B cell (primary cell): Measurements from ENCODE around the gene TMEM45B. TPM values are rescaled to one million over a fixed set of nuclear protein-coding genes. Genes with fewer than 3 reads are reported as not detected.
"Not testable (repeated sequence)": the region's sequence is repeated elsewhere in the genome, so short reads cannot be mapped to it uniquely, and the experiment has no call there.

ENCODE experiments used
- ATAC-seq: fragments of 200-7000 bp; cut with Tn5 transposase; one replicate; pipeline ENCODE4 v1.10.0; 2021; ENCODE audit warnings: low read depth, mild to moderate bottlenecking, moderate number of reproducible peaks, moderate library complexity
- CTCF ChIA-PET: fragments of 350-600 bp; sonication (Branson Sonifier 250); formaldehyde crosslinking; loops from one replicate; lab custom pipeline; 2021; ENCODE audit warnings: antibody characterized with exemption, inconsistent platforms; lab: Charles Lee
- POLR2A ChIA-PET: fragments of 350-600 bp; sonication (Branson Sonifier 250); formaldehyde crosslinking; loops from one replicate; lab custom pipeline; 2021; ENCODE audit warnings: antibody characterized with exemption; lab: Charles Lee
- DNase-seq: peaks from one replicate; pipeline ENCODE4 v3.0.0; 2013
- H2AFZ ChIP-seq: 2 replicates; pipeline ENCODE4 v1.6.1; 2012; ENCODE audit warnings: mild to moderate bottlenecking, low read depth, low read length; ENCODE audit not compliant: insufficient read depth, poor library complexity, severe bottlenecking
- H3K27ac ChIP-seq, 2 donors: 1 replicate in 1 of 2; 2 replicates in 1 of 2; pipeline ENCODE4 v1.5.1; 2012 to 2013; ENCODE audit warnings: low read length in 2 of 2, mild to moderate bottlenecking in 2 of 2, moderate library complexity in 1 of 2
- H3K27me3 ChIP-seq, 4 experiments: fragments of 200-600 bp in 1 of 4; sonication (generic) in 1 of 4; replicated peaks in 1 of 4; 1 replicate in 2 of 4; 2 replicates in 2 of 4; pipeline versions ENCODE4 v1.6.1 to v1.7.0; 2013 to 2016; ENCODE audit warnings: low read length in 3 of 4, mild to moderate bottlenecking in 2 of 4, mixed read lengths in 1 of 4, moderate library complexity in 1 of 4; ENCODE audit not compliant: insufficient read depth in 4 of 4, control insufficient read depth in 3 of 4; ENCODE audit errors: control extremely low read depth in 1 of 4
- H3K36me3 ChIP-seq, 2 experiments: replicated peaks in 1 of 2; 1 replicate in 1 of 2; 2 replicates in 1 of 2; pipeline versions ENCODE4 v1.6.1 to v1.7.1; 2013; ENCODE audit warnings: low read length in 1 of 2; ENCODE audit not compliant: insufficient read depth in 2 of 2, control insufficient read depth in 1 of 2; ENCODE audit errors: control extremely low read depth in 1 of 2, extremely low read depth in 1 of 2
- H3K4me1 ChIP-seq, 2 donors: fragments of 200-600 bp in 1 of 2; sonication (generic) in 1 of 2; 1 replicate in 1 of 2; 2 replicates in 1 of 2; pipeline versions ENCODE4 v1.5.1 to v1.6.1; 2013 to 2017; ENCODE audit warnings: low read length in 2 of 2; ENCODE audit not compliant: control insufficient read depth in 2 of 2, insufficient read depth in 2 of 2
- H3K4me2 ChIP-seq: replicated peaks from 2 replicates; pipeline ENCODE3; 2012; ENCODE audit warnings: mild to moderate bottlenecking, low read depth, low read length; ENCODE audit not compliant: poor library complexity, severe bottlenecking
- H3K4me3 ChIP-seq, 5 experiments: fragments of 200-600 bp in 1 of 5; sonication (generic) in 1 of 5; 1 replicate in 3 of 5; 2 replicates in 2 of 5; pipeline versions ENCODE4 v1.5.1 to v1.7.0; 2011 to 2016; ENCODE audit warnings: low read length in 4 of 5, mild to moderate bottlenecking in 4 of 5, low read depth in 2 of 5, control low read depth in 1 of 5, moderate library complexity in 1 of 5; ENCODE audit not compliant: insufficient read depth in 1 of 5; ENCODE audit errors: control extremely low read depth in 1 of 5, extremely low read depth in 1 of 5
- H3K79me2 ChIP-seq: fragments of 200-600 bp; sonication (generic); one replicate; pipeline ENCODE4 v1.6.0; 2016; ENCODE audit warnings: low read length; ENCODE audit not compliant: control insufficient read depth, insufficient read depth
- H3K9ac ChIP-seq: fragments of 200-600 bp; sonication (generic); 2 replicates; pipeline ENCODE4 v1.6.1; 2017; ENCODE audit warnings: mild to moderate bottlenecking, low read length, moderate library complexity
- H3K9me3 ChIP-seq, 3 donors: one replicate each; pipeline versions ENCODE4 v1.6.1 to v1.7.1; 2013; ENCODE audit warnings: low read length in 2 of 3; ENCODE audit not compliant: control insufficient read depth in 2 of 3, insufficient read depth in 1 of 3; ENCODE audit errors: control extremely low read depth in 1 of 3
- H4K20me1 ChIP-seq: 2 replicates; pipeline ENCODE4 v1.6.0; 2012; ENCODE audit warnings: mild to moderate bottlenecking, low read length; ENCODE audit not compliant: insufficient read depth, control insufficient read depth, poor library complexity, severe bottlenecking
- H3K27ac Mint-ChIP-seq: one replicate; pipeline ENCODE4 v1.8.0; 2021; ENCODE audit warnings: mixed read lengths
- H3K27me3 Mint-ChIP-seq: one replicate; pipeline ENCODE4 v1.8.0; 2021; ENCODE audit warnings: mixed read lengths
- H3K4me1 Mint-ChIP-seq: one replicate; pipeline ENCODE4 v1.8.0; 2021; ENCODE audit warnings: mixed read lengths
- H3K4me3 Mint-ChIP-seq: one replicate; pipeline ENCODE4 v1.8.0; 2021; ENCODE audit warnings: mixed read lengths
- H3K9me3 Mint-ChIP-seq: one replicate; pipeline ENCODE4 v1.8.0; 2022; ENCODE audit warnings: mixed read lengths; ENCODE audit not compliant: insufficient read depth
- EZH2 ChIP-seq: IDR thresholded peaks from 2 replicates; pipeline ENCODE4 v1.6.1; 2012; ENCODE audit warnings: borderline replicate concordance, low read depth, mild to moderate bottlenecking, moderate library complexity, low read length; ENCODE audit not compliant: insufficient read depth, poor library complexity, severe bottlenecking
- WGBS: methylation state at CpG from one replicate; pipeline ENCODE4 v1.1.5; 2013; ENCODE audit warnings: missing lambda C conversion rate; ENCODE audit not compliant: insufficient coverage; 5-methylcytosine and 5-hydroxymethylcytosine counted together
- intact Hi-C: fragments of 100-400 bp; cut with micrococcal nuclease; formaldehyde crosslinking; loops from one replicate; pipeline ENCODE4 v1.10.0; 2022
- polyA plus RNA-seq: library from polyadenylated mRNA; depleted of rRNA; stranded (reverse); fragments of >200 nt; gene quantifications from 2 replicates; pipeline ENCODE4 v1.2.3, GENCODE V29; 2012
- total RNA-seq, 2 donors: library from RNA; stranded (reverse); fragments of 120-200 nt in 1 of 2; gene quantifications; 1 replicate in 1 of 2; 2 replicates in 1 of 2; pipeline versions ENCODE4 v1.2.3 to v1.2.4, GENCODE V29; 2013 to 2022
- TF ChIP-seq, protein P1 (sequence below): fragments of 200-600 bp; IDR thresholded peaks from one replicate; pipeline ENCODE4 v1.8.0; 2022; ENCODE audit warnings: antibody characterized with exemption, mild to moderate bottlenecking

The TMEM45B gene
- total and polyA plus RNA-seq, 2 donors (not counting 1 experiment from before 2014, with no cell fraction given) = not detected

DNA sequence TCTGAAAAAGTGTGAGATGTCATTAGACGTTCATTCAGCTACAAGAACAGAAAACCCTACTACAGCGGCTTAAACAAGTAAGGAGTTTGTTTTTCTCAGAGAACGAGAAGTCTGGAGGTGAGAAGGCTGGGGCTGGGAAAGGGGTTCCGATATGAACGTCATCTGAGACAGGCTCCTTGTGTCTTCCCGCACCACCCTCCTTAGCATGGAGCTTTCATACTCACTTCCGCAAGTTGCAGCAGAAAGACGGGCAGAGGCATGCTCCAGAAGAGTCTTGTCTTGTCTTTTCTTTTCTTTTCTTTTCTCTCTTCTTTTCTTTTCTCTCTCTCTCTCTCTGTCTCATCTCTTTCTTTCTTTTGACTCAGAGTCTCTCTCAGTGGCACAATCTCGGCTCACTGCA lies 3.6 kb downstream of the TMEM45B start:
- TF ChIP-seq, protein P1, sequence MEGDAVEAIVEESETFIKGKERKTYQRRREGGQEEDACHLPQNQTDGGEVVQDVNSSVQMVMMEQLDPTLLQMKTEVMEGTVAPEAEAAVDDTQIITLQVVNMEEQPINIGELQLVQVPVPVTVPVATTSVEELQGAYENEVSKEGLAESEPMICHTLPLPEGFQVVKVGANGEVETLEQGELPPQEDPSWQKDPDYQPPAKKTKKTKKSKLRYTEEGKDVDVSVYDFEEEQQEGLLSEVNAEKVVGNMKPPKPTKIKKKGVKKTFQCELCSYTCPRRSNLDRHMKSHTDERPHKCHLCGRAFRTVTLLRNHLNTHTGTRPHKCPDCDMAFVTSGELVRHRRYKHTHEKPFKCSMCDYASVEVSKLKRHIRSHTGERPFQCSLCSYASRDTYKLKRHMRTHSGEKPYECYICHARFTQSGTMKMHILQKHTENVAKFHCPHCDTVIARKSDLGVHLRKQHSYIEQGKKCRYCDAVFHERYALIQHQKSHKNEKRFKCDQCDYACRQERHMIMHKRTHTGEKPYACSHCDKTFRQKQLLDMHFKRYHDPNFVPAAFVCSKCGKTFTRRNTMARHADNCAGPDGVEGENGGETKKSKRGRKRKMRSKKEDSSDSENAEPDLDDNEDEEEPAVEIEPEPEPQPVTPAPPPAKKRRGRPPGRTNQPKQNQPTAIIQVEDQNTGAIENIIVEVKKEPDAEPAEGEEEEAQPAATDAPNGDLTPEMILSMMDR = no peak
- TF ChIP-seq EZH2 = no peak
- ChIA-PET POLR2A (no interaction called here), CTCF (no interaction called here)
- H3K27me3 Mint-ChIP-seq = peaks cover 49% of the 10 kb centered on the region
- Histone ChIP-seq H3K9ac (no peak overlapping the region), H3K4me1 (no peaks in the 10 kb centered on the region), H4K20me1 (no peaks in the 10 kb centered on the region), H3K27ac (no peak overlapping the region), H3K4me3 (no peak overlapping the region), H3K79me2 (no peaks in the 10 kb centered on the region), H3K27me3 (peaks cover 0 to 9% (median 8%) of the 10 kb centered on the region in 4 experiments), H3K36me3 (no peaks in the 10 kb centered on the region), H3K9me3 (peaks cover 0 to 7% (median 0%) of the 10 kb centered on the region in 3 donors), H2AFZ (no peak overlapping the region), H3K4me2 (no peak overlapping the region)
- H3K9me3 Mint-ChIP-seq = no peaks in the 10 kb centered on the region
- H3K4me1 Mint-ChIP-seq = peaks cover 3% of the 10 kb centered on the region
- WGBS = 75% methylated on average over 6 of the region's 9 CpGs
- intact Hi-C loops = no loop called here
- ATAC-seq = no peak
- H3K27ac Mint-ChIP-seq = no peak overlapping the region
- H3K4me3 Mint-ChIP-seq = no peak overlapping the region
- no peak for DNase-seq

- intact Hi-C loops, CTCF ChIA-PET, H3K79me2 ChIP-seq, H3K9me3 ChIP-seq, H3K27me3 ChIP-seq, H3K4me3 ChIP-seq, DNase-seq, POLR2A ChIA-PET, H4K20me1 ChIP-seq, H3K4me3 Mint-ChIP-seq, H3K36me3 ChIP-seq, H3K27ac ChIP-seq, H3K9ac ChIP-seq, H3K4me1 Mint-ChIP-seq, H3K4me1 ChIP-seq, H2AFZ ChIP-seq, H3K4me2 ChIP-seq, H3K27ac Mint-ChIP-seq, ATAC-seq, H3K9me3 Mint-ChIP-seq: not testable (repeated sequence)
- peaks cover 44% of the 10 kb centered on the region for H3K27me3 Mint-ChIP-seq
- 96% methylated on average over 4 of the region's 6 CpGs for WGBS
These were observed 4.6 kb downstream of the TMEM45B start for GRCh38 chr11:129820228-129820627.

DNA sequence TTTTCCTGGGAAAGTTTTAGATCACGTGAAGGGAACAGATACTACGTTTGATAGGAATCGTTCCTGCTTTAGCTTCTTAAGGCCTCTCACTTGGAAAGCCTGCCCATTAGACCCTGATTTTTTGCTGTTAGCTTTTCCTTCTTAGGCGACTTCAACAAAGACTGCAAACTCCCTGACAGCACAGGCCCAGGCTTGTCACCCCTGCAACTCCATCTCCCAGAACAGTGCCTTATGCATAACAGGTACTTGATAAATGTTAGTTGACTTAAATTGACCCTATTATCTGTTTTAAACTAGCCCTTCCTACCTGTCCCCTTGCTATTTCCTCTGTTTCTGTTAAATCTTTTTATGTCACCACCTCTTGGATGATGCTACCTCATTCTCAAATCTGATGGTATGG lies 7.6 kb downstream of the TMEM45B start:
- H2AFZ ChIP-seq, H3K4me1 Mint-ChIP-seq, H3K4me3 Mint-ChIP-seq, intact Hi-C loops, H3K9me3 Mint-ChIP-seq, H3K4me1 ChIP-seq, DNase-seq, H3K9me3 ChIP-seq, H3K36me3 ChIP-seq, H3K9ac ChIP-seq, ATAC-seq, POLR2A ChIA-PET, CTCF ChIA-PET, H3K4me3 ChIP-seq, H3K79me2 ChIP-seq, H3K4me2 ChIP-seq, H4K20me1 ChIP-seq, H3K27me3 ChIP-seq, H3K27ac ChIP-seq, H3K27ac Mint-ChIP-seq: not testable (repeated sequence)
- H3K27me3 Mint-ChIP-seq = peaks cover 28% of the 10 kb centered on the region
- 98% methylated on average over 3 of the region's 4 CpGs for WGBS
